CD4-positive, alpha-beta T cell treated with Interferon alpha-2 for 1 hour (primary cell): ENCODE measurements around the gene C1QTNF1.
A peak's percentile ranks its signal among the peaks of the same experiment; 100 is the strongest.
"Not testable (repeated sequence)": the region's sequence is repeated elsewhere in the genome, so short reads cannot be mapped to it uniquely, and the experiment has no call there.

ENCODE experiments used
- DNase-seq, 2 donors: peaks; one replicate each; pipeline ENCODE4 v3.0.0-alpha.2; 2020 to 2022

C1QTNF1 gene

DNA sequence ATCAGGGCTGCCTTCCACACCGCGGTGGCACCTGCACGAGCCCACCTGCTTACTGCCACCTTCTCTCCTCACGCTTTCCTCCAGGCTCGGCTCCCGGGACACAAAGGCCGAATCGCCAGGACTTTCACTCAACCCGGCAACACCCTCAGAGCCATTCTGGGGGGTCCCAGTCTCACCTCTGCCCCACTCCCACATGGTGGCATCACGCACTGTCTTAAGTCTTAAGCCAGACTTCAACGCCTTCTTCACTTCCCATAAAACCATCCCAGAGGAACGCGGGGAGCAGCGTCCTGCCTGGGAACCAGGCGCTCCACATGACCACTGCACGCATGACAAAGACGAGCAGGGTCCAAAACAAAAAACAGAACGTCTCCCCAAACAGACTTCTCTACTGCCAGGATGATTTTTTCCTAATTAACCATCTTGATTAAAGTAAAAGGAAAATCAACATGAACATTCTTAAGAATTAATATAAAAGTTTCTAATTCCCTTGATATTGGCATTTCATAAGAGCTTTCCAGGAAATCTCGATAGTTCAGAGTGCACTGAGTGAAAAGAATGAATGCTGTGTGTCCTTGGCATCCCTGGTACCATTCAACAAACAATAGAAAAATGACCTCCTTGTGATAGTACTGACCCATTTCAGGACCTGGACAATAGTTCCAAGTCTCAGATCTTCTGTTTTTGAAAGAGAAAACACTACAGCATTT lies 17.0 kb upstream of the C1QTNF1 start:
- DNase-seq: no peak

- no peak for DNase-seq
Measured at GRCh38 chr17:79007504-79008381, 16.2 kb upstream of the C1QTNF1 start.

GRCh38 chr17:79008666-79009387 lies 15.1 kb upstream of the C1QTNF1 start:
- no peak for DNase-seq

GRCh38 chr17:79009397-79010303 lies 14.3 kb upstream of the C1QTNF1 start, which contains the start of gene CANT1:
Gene CANT1, minus strand, starts transcription at chr17:79009764. Its CDS starts 12,142 bp downstream, at chr17:78997622.
- peak; percentile 84 to 89 for DNase-seq

DNA sequence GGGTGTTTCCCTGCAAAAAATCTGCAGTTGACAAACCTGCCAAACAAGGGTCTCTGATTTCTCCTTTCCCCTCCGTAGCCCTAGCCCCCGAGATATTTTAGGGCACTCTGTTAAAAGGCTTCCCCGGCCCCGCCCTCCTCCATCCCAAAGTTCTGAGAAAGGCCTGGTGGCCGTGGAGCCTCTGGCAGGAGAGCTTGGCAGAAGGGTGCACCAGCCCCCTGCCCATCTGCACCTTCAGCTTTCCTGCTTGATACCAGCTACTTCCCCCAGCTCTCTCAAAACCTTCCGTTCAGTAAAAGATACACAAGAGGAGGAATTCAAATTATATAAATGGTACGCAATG lies 13.7 kb upstream of the C1QTNF1 start:
- no peak for DNase-seq

- DNase-seq: no peak
Measured at GRCh38 chr17:79011451-79012147, 12.4 kb upstream of the C1QTNF1 start.

- DNase-seq: no peak
Measured at GRCh38 chr17:79012563-79013134, 11.3 kb upstream of the C1QTNF1 start.

- no peak for DNase-seq
Measured at GRCh38 chr17:79014158-79014758, 9.7 kb upstream of the C1QTNF1 start.

DNA sequence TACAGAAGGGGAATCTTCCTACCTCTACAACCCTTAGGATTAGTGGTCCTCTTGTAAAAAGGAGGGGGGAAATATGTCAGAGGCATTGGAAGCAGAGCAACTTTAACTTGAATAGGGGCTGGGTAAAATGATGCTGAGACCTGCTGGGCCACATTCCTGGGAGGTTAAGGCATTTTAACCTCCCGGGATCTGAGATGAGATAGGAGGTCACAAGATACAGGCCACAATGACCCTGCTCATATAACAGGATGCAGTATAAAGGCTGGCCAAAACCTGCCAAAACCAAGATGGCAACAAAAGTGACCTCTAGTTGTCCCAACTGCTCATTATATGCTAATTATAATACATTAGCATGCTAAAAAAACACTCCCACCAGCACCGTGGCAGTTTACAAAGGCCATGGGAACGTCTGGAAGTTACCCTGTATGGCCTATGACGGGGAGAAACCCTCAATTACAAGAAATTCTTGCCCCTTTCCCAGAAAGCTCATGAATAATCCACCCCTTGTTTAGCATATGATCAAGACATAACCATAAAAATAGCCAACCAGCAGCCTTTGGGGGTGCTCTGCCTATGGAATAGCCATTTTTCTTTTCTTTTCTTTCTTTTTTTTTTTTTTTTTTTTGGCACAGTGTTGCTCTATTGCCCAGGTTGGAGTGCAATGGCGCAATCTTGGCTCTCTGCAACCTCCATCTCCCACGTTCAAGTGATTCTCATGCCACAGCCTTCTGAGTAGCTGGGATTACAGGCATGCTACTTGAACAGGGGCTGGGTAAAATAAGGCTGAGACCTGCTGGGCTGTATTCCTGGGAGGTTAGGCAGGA lies 6.2 kb upstream of the C1QTNF1 start:
- no peak for DNase-seq

DNA sequence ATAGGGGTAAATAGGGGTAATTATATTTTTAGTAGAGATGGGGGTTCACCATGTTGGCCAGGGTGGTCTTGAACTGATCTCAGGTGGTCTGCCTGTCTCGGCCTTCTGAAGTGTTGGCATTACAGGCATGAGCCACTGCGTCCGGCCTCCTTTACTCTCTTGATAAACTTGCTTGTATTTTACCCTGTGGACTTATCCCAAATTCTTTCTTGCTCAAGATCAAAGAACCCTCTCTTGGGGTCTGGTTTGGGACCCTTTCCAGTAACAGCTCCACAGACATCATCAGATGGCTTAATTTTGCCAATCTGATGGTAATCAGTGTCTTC lies 5.6 kb upstream of the C1QTNF1 start:
- no peak for DNase-seq

GRCh38 chr17:79019261-79019631 lies 4.7 kb upstream of the C1QTNF1 start:
- no peak for DNase-seq

DNA sequence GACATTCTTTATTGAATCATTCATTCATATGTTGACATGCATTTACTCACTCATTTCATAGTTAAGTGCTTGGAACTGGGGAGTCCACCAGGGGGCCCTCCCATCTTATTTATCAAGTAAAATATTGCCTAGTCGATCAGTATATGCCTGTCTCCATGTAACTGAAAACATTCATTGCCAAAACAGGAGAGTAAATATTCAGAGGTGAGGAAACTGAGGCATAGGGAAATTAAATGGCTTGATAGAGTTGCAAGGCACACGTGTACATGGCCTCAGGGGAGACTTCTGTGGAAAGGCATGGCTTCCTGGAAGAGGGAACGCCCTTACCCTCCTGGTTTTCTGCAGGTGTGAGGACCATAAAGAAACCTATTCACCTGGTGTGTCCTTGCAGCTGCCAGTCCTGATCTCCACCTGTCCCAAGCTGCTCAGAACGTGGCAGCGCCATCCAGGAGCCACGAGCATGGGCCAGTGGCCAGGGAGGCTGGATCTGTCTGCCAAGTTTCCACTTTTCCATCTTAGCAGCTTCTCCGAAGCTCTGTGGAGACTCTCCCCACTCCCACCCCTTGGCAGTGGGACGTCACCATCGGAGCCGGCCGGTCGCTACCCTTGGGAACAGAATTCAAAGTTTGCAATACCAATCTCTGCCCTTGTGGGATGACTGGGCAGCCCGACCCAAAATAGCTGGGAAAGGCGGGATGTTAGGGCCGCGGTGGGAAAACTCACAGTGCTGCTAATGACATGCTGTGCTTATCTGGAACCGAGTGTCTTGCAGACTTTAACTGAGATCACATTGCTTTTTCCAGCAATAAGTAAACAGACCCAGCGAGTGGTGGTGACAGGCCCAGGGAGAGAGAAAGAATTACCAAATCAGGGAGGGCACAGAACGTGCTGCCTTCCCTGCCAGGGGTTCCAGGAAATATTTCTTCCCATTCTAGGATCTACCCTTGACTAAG lies 4.1 kb upstream of the C1QTNF1 start:
- peak; percentile 58 to 60 for DNase-seq

GRCh38 chr17:79020631-79021301 lies 3.2 kb upstream of the C1QTNF1 start:
- DNase-seq: no peak

- not testable (repeated sequence) for DNase-seq
Measured at GRCh38 chr17:79021929-79022328, 2.0 kb upstream of the C1QTNF1 start.

GRCh38 chr17:79022507-79022991 lies 1.4 kb upstream of the C1QTNF1 start:
- DNase-seq: no peak

GRCh38 chr17:79023180-79023705 lies 726 bp upstream of the C1QTNF1 start:
- DNase-seq: no peak

GRCh38 chr17:79024901-79025737 lies 1.1 kb downstream of the C1QTNF1 start:
- no peak for DNase-seq
